Measurements from ENCODE around the gene CDCA3. TPM values are rescaled to one million over a fixed set of nuclear protein-coding genes. Genes with fewer than 3 reads are reported as not detected.
A peak's percentile ranks its signal among the peaks of the same experiment; 100 is the strongest.

CDCA3 gene
- total and polyA plus RNA-seq, 4 donors, result 1.3 to 4.1 (median 2.8) TPM

DNA sequence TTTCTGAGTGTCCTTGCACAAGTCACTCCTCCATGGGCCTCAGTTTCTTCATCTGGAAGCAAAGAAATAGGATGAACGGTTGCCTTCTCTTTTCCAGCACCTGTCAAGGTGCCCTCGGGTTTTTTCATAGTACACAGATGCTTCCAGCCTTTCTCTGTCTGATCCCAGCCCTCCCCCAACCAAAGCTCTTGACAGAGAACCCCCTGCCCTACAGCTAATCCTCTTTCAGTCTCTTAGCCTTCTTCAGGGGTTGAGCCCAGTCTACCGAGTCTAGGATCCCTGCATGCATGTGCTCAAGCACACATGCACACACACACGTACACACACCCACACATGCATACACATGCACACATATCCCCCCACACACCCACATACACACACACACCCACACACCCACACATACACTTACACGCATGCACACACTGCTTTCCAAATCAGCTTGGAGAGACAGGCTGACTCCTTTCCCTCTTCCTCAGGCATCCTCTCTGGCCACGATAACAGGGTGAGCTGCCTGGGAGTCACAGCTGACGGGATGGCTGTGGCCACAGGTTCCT is 4.7 kb downstream of the CDCA3 start:
- Histone ChIP-seq H3K4me3 (no peak overlapping the region), H3K36me3 (ENCODE audit: control insufficient read depth in 4 of 4, insufficient read depth in 4 of 4, low read length in 4 of 4) (peaks cover 1 to 33% (median 9%) of the 10 kb centered on the region in 4 donors), H3K9ac (ENCODE audit: insufficient read depth in 1 of 2, low read length in 2 of 2) (no peak overlapping the region), H3K27ac (ENCODE audit: low read depth in 1 of 2, low read length in 1 of 2) (no peak overlapping the region), H3K4me1 (ENCODE audit: control insufficient read depth in 5 of 5, insufficient read depth in 5 of 5, low read length in 5 of 5) (peaks cover 0 to 17% (median 3%) of the 10 kb centered on the region in 5 donors), H3K27me3 (ENCODE audit: control insufficient read depth in 3 of 3, insufficient read depth in 3 of 3, low read length in 2 of 3) (no peaks in the 10 kb centered on the region), H3K9me3 (ENCODE audit: control insufficient read depth in 4 of 4, insufficient read depth in 3 of 4, low read length in 3 of 4) (no peaks in the 10 kb centered on the region)
- TF ChIP-seq, protein P1, sequence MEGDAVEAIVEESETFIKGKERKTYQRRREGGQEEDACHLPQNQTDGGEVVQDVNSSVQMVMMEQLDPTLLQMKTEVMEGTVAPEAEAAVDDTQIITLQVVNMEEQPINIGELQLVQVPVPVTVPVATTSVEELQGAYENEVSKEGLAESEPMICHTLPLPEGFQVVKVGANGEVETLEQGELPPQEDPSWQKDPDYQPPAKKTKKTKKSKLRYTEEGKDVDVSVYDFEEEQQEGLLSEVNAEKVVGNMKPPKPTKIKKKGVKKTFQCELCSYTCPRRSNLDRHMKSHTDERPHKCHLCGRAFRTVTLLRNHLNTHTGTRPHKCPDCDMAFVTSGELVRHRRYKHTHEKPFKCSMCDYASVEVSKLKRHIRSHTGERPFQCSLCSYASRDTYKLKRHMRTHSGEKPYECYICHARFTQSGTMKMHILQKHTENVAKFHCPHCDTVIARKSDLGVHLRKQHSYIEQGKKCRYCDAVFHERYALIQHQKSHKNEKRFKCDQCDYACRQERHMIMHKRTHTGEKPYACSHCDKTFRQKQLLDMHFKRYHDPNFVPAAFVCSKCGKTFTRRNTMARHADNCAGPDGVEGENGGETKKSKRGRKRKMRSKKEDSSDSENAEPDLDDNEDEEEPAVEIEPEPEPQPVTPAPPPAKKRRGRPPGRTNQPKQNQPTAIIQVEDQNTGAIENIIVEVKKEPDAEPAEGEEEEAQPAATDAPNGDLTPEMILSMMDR (IDR thresholded peaks at IDR 0.05; ENCODE audit: control extremely low read depth, extremely low read depth), result no peak
- ATAC-seq (ENCODE audit: insufficient read depth, low FRiP score) (no peak), DNase-seq (no peak)
- WGBS, 2 donors, result 79 to 88% methylated on average over 7 of the region's 7 CpGs

DNA sequence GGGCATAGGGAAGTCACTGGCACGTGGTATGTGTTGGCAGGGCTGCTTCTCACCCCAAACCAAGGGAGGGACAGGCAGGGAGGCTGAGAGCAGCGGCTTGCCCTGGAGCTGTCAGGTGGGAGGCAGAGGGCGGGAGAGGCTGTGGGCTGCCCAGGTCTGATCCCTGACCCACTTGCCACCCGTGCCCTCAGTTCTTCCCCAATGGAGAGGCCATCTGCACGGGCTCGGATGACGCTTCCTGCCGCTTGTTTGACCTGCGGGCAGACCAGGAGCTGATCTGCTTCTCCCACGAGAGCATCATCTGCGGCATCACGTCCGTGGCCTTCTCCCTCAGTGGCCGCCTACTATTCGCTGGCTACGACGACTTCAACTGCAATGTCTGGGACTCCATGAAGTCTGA is 5.7 kb downstream of the CDCA3 start:
- no peaks in the 10 kb centered on the region for H3K9me3 ChIP-seq (ENCODE audit: control insufficient read depth in 4 of 4, insufficient read depth in 3 of 4, low read length in 3 of 4)
- DNase-seq (no peak), ATAC-seq (ENCODE audit: insufficient read depth, low FRiP score) (no peak)
- peaks cover 1 to 33% (median 9%) of the 10 kb centered on the region in 4 donors for H3K36me3 ChIP-seq (ENCODE audit: control insufficient read depth in 4 of 4, insufficient read depth in 4 of 4, low read length in 4 of 4)
- peaks cover 0 to 10% (median 0%) of the 10 kb centered on the region in 5 donors for H3K4me1 ChIP-seq (ENCODE audit: control insufficient read depth in 5 of 5, insufficient read depth in 5 of 5, low read length in 5 of 5)
- H3K27me3 ChIP-seq (ENCODE audit: control insufficient read depth in 3 of 3, insufficient read depth in 3 of 3, low read length in 2 of 3), result no peaks in the 10 kb centered on the region
- H3K4me3 ChIP-seq, result no peak overlapping the region
- no peak overlapping the region for H3K27ac ChIP-seq (ENCODE audit: low read depth in 1 of 2, low read length in 1 of 2)
- WGBS, 2 donors, result 92 to 96% methylated on average over 17 of the region's 17 CpGs
- TF ChIP-seq, protein P1 (IDR thresholded peaks at IDR 0.05; ENCODE audit: control extremely low read depth, extremely low read depth), result no peak
- no peak overlapping the region for H3K9ac ChIP-seq (ENCODE audit: insufficient read depth in 1 of 2, low read length in 2 of 2)

DNA sequence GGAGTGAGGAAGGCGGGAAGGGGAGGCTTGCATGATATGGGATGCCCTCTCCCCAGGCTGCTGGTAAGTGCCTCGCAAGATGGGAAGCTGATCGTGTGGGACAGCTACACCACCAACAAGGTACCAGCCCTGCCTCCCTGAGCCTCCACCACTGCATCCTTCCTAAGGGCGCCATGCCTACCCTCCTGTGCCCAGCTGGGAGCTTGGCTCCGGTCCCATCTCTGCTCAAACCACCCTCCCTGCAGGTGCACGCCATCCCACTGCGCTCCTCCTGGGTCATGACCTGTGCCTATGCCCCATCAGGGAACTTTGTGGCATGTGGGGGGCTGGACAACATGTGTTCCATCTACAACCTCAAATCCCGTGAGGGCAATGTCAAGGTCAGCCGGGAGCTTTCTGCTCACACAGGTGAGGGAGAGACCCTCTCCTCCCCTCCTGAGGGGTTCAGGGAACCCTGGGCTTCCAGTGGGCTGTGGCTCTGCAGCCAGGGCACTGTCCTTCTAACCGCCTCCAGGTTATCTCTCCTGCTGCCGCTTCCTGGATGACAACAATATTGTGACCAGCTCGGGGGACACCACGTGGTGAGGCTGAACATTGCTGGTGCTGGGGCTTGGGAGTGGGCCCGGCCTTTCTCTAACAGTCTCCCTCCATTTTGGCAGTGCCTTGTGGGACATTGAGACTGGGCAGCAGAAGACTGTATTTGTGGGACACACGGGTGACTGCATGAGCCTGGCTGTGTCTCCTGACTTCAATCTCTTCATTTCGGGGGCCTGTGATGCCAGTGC is 7.8 kb downstream of the CDCA3 start:
- TF ChIP-seq, protein P1 (IDR thresholded peaks at IDR 0.05; ENCODE audit: control extremely low read depth, extremely low read depth), result no peak
- Histone ChIP-seq H3K27ac (ENCODE audit: low read depth in 1 of 2, low read length in 1 of 2) (no peak overlapping the region), H3K9ac (ENCODE audit: insufficient read depth in 1 of 2, low read length in 2 of 2) (no peak overlapping the region), H3K4me1 (ENCODE audit: control insufficient read depth in 5 of 5, insufficient read depth in 5 of 5, low read length in 5 of 5) (no peaks in the 10 kb centered on the region), H3K36me3 (ENCODE audit: control insufficient read depth in 4 of 4, insufficient read depth in 4 of 4, low read length in 4 of 4) (peaks cover 1 to 35% (median 10%) of the 10 kb centered on the region in 4 donors), H3K4me3 (no peak overlapping the region), H3K27me3 (ENCODE audit: control insufficient read depth in 3 of 3, insufficient read depth in 3 of 3, low read length in 2 of 3) (no peaks in the 10 kb centered on the region), H3K9me3 (ENCODE audit: control insufficient read depth in 4 of 4, insufficient read depth in 3 of 4, low read length in 3 of 4) (no peaks in the 10 kb centered on the region)
- 74 to 78% methylated on average over 14 to 16 of the region's 16 CpGs for WGBS, 2 donors
- peak in 1 of 3 donors; percentile 16 for DNase-seq
- no peak for ATAC-seq (ENCODE audit: insufficient read depth, low FRiP score)
